SHP77 (cell line): Measurements from ENCODE around the gene GNPNAT1.
"Not testable (repeated sequence)": the region's sequence is repeated elsewhere in the genome, so short reads cannot be mapped to it uniquely, and the experiment has no call there.

Source experiments
- DNase-seq, 2 experiments: peaks; one replicate each; lab custom pipeline; 2025; lab: John Stamatoyannopoulos, UW

The GNPNAT1 gene

GRCh38 chr14:52729585-52729924 lies 61.9 kb downstream of the GNPNAT1 start:
- no peak for DNase-seq

GRCh38 chr14:52729035-52729434 lies 62.4 kb downstream of the GNPNAT1 start:
- not testable (repeated sequence) for DNase-seq

- not testable (repeated sequence) for DNase-seq
These were observed 63.9 kb downstream of the GNPNAT1 start for GRCh38 chr14:52727509-52727908.
